H9 (cell line): Measurements from ENCODE around the gene RELB. TPM values are rescaled to one million over a fixed set of nuclear protein-coding genes. Genes with fewer than 3 reads are reported as not detected.

Experiments used
- DNase-seq: peaks from one replicate; pipeline ENCODE4 v3.0.0-alpha.2; 2017
- H2AFZ ChIP-seq: one replicate; pipeline ENCODE4 v1.6.1; 2013; ENCODE audit warnings: mild to moderate bottlenecking, low read length, control low read depth, moderate library complexity
- H2AK5ac ChIP-seq: 2 replicates; pipeline ENCODE4 v1.6.1; 2013; ENCODE audit warnings: low read length, control low read depth, mixed read lengths; ENCODE audit not compliant: insufficient read length
- H2BK120ac ChIP-seq: one replicate; pipeline ENCODE4 v1.6.1; 2013; ENCODE audit warnings: low read depth, mild to moderate bottlenecking, low read length, control low read depth, inconsistent platforms; ENCODE audit not compliant: poor library complexity, severe bottlenecking
- H2BK12ac ChIP-seq: 2 replicates; pipeline ENCODE4 v1.6.1; 2013; ENCODE audit warnings: low read length, control low read depth, mixed read lengths, low read depth; ENCODE audit not compliant: insufficient read length
- H2BK15ac ChIP-seq: 2 replicates; pipeline ENCODE4 v1.6.1; 2013; ENCODE audit warnings: low read depth, low read length, control low read depth
- H2BK20ac ChIP-seq: one replicate; pipeline ENCODE4 v1.6.1; 2013; ENCODE audit warnings: low read depth, mild to moderate bottlenecking, low read length, control low read depth, inconsistent platforms; ENCODE audit not compliant: poor library complexity, severe bottlenecking
- H2BK5ac ChIP-seq: 2 replicates; pipeline ENCODE4 v1.6.1; 2013; ENCODE audit warnings: low read length, control low read depth, mixed read lengths; ENCODE audit not compliant: insufficient read length
- H3K14ac ChIP-seq: 2 replicates; pipeline ENCODE4 v1.6.1; 2013; ENCODE audit warnings: low read length, control low read depth; ENCODE audit not compliant: insufficient read depth
- H3K18ac ChIP-seq: 2 replicates; pipeline ENCODE4 v1.6.1; 2013; ENCODE audit warnings: low read depth, mild to moderate bottlenecking, mixed read lengths, low read length, control low read depth; ENCODE audit not compliant: insufficient read length
- H3K23ac ChIP-seq: 2 replicates; pipeline ENCODE4 v1.6.1; 2013; ENCODE audit warnings: low read length, control low read depth, mixed read lengths, low read depth; ENCODE audit not compliant: insufficient read length
- H3K23me2 ChIP-seq: 2 replicates; pipeline ENCODE4 v1.6.1; 2013; ENCODE audit warnings: low read depth, mild to moderate bottlenecking, mixed read lengths, low read length, control low read depth; ENCODE audit not compliant: insufficient read length, poor library complexity, severe bottlenecking
- H3K27ac ChIP-seq: 2 replicates; pipeline ENCODE4 v1.5.1; 2013; ENCODE audit warnings: low read length, control low read depth, mixed read lengths, low read depth; ENCODE audit not compliant: insufficient read length
- H3K27me3 ChIP-seq: 2 replicates; pipeline ENCODE4 v1.6.1; 2013; ENCODE audit warnings: low read length, control low read depth, inconsistent platforms; ENCODE audit not compliant: insufficient read depth
- H3K4ac ChIP-seq: 2 replicates; pipeline ENCODE4 v1.6.1; 2013; ENCODE audit warnings: low read depth, mild to moderate bottlenecking, control low read depth, inconsistent platforms, low read length, moderate library complexity
- H3K4me1 ChIP-seq: 2 replicates; pipeline ENCODE4 v1.6.1; 2013; ENCODE audit warnings: low read length, control low read depth, inconsistent platforms; ENCODE audit not compliant: insufficient read depth
- H3K4me2 ChIP-seq: 2 replicates; pipeline ENCODE4 v1.6.1; 2013; ENCODE audit warnings: low read length, control low read depth, mixed read lengths; ENCODE audit not compliant: insufficient read length, insufficient read depth
- H3K56ac ChIP-seq: 2 replicates; pipeline ENCODE4 v1.6.1; 2013; ENCODE audit warnings: low read depth, mild to moderate bottlenecking, mixed read lengths, low read length, control low read depth; ENCODE audit not compliant: insufficient read length
- H3K79me1 ChIP-seq: 2 replicates; pipeline ENCODE4 v1.6.1; 2013; ENCODE audit warnings: low read depth, mild to moderate bottlenecking, moderate library complexity, low read length, control low read depth, inconsistent platforms; ENCODE audit not compliant: insufficient read depth, poor library complexity, severe bottlenecking
- H3K79me2 ChIP-seq: 2 replicates; pipeline ENCODE4 v1.6.1; 2013; ENCODE audit warnings: low read length, control low read depth, inconsistent platforms; ENCODE audit not compliant: insufficient read depth
- H3K9ac ChIP-seq: 2 replicates; pipeline ENCODE4 v1.6.1; 2013; ENCODE audit warnings: low read length, control low read depth, mixed read lengths; ENCODE audit not compliant: insufficient read length; ENCODE audit errors: extremely low read depth
- H3K9me3 ChIP-seq: one replicate; pipeline ENCODE4 v1.6.1; 2013; ENCODE audit warnings: low read depth, low read length, inconsistent platforms; ENCODE audit not compliant: control insufficient read depth
- H3T11ph ChIP-seq: one replicate; pipeline ENCODE4 v1.6.1; 2013; ENCODE audit warnings: mild to moderate bottlenecking, low read length, control low read depth, inconsistent platforms
- H4K20me1 ChIP-seq: one replicate; pipeline ENCODE4 v1.6.1; 2013; ENCODE audit not compliant: control insufficient read depth, insufficient read length, insufficient read depth
- H4K5ac ChIP-seq: 2 replicates; pipeline ENCODE4 v1.6.1; 2013; ENCODE audit warnings: low read depth, mild to moderate bottlenecking, mixed read lengths, low read length, control low read depth; ENCODE audit not compliant: insufficient read length
- H4K8ac ChIP-seq: replicated peaks from 2 replicates; pipeline ENCODE4 v1.6.1; 2013; ENCODE audit warnings: low read length, control low read depth, mixed read lengths, low read depth; ENCODE audit not compliant: insufficient read length
- H4K91ac ChIP-seq: 2 replicates; pipeline ENCODE4 v1.6.1; 2013; ENCODE audit warnings: low read depth, mild to moderate bottlenecking, moderate library complexity, mixed read lengths, low read length, control low read depth; ENCODE audit not compliant: insufficient read length
- H3K27ac Mint-ChIP-seq, 3 experiments: 2 replicates in 2 of 3; 3 replicates in 1 of 3; pipeline ENCODE4 v1.8.0; 2020 to 2021; ENCODE audit warnings: mixed read lengths in 3 of 3, mild to moderate bottlenecking in 1 of 3, moderate library complexity in 1 of 3
- H3K27me3 Mint-ChIP-seq: 2 replicates; pipeline ENCODE4 v1.8.0; 2021; ENCODE audit warnings: low read depth, mild to moderate bottlenecking, moderate library complexity, mixed read lengths
- H3K36me3 Mint-ChIP-seq, 3 experiments: 2 replicates in 2 of 3; 3 replicates in 1 of 3; pipeline ENCODE4 v1.8.0; 2020 to 2021; ENCODE audit warnings: low read depth in 3 of 3, mixed read lengths in 3 of 3; ENCODE audit not compliant: insufficient read depth in 1 of 3
- H3K4me1 Mint-ChIP-seq, 2 experiments: 2 replicates each; pipeline ENCODE4 v1.8.0; 2020; ENCODE audit warnings: mixed read lengths in 2 of 2
- H3K4me3 Mint-ChIP-seq, 2 experiments: 2 replicates in 1 of 2; 3 replicates in 1 of 2; pipeline ENCODE4 v1.8.0; 2020 to 2021; ENCODE audit warnings: mild to moderate bottlenecking in 2 of 2, mixed read lengths in 2 of 2, moderate library complexity in 1 of 2
- H3K9me3 Mint-ChIP-seq, 2 experiments: 2 replicates in 1 of 2; 3 replicates in 1 of 2; pipeline ENCODE4 v1.8.0; 2020; ENCODE audit warnings: mild to moderate bottlenecking in 2 of 2, mixed read lengths in 2 of 2, moderate library complexity in 1 of 2
- CTCF ChIP-seq: fragments of 200-600 bp; sonication (generic); conservative IDR thresholded peaks from 3 replicates; pipeline ENCODE4 v1.8.0; 2021; ENCODE audit warnings: antibody characterized with exemption, mild to moderate bottlenecking
- WGBS: extraction: QIAGEN DNeasy Blood & Tissue Kit; methylation state at CpG from one replicate; pipeline ENCODE4 v1.1.7; 2013; ENCODE audit warnings: missing lambda C conversion rate, low lambda C conversion rate, mixed read lengths; ENCODE audit not compliant: insufficient read length; ENCODE audit errors: extremely low coverage; 5-methylcytosine and 5-hydroxymethylcytosine counted together
- total RNA-seq: library from RNA; stranded (reverse); gene quantifications from 2 replicates; pipeline ENCODE4 v1.2.1, GENCODE V29; 2021

The RELB gene
- total RNA-seq, 1 experiment from 2014 or later = 13.7 TPM

- Histone ChIP-seq H3K79me1 (no peaks in the 10 kb centered on the region), H3T11ph (no peak overlapping the region), H2AK5ac (no peak overlapping the region), H3K23ac (no peak overlapping the region), H4K8ac (no peak overlapping the region), H2BK120ac (no peak overlapping the region), H2AFZ (no peak overlapping the region), H2BK12ac (no peak overlapping the region), H3K4me1 (no peaks in the 10 kb centered on the region), H4K20me1 (no peaks in the 10 kb centered on the region), H2BK5ac (no peak overlapping the region), H3K23me2 (no peaks in the 10 kb centered on the region), H2BK15ac (no peak overlapping the region), H3K27me3 (no peaks in the 10 kb centered on the region), H4K91ac (no peak overlapping the region), H3K4me2 (no peak overlapping the region), H3K79me2 (peaks cover 5% of the 10 kb centered on the region; the same call in 1 of the 2 replicates), H3K27ac (no peak overlapping the region), H3K18ac (no peak overlapping the region), H2BK20ac (no peak overlapping the region), H3K56ac (no peak overlapping the region), H3K14ac (no peak overlapping the region; the same call in 1 of the 2 replicates), H4K5ac (no peak overlapping the region), H3K4ac (no peak overlapping the region), H3K9ac (no peak overlapping the region), H3K9me3 (no peaks in the 10 kb centered on the region)
- no peaks in the 10 kb centered on the region; a peak in 1 of 5 replicates for H3K9me3 Mint-ChIP-seq
- peaks cover 21 to 55% (median 53%) of the 10 kb centered on the region in 3 experiments; a peak in 6 of 7 replicates for H3K36me3 Mint-ChIP-seq
- DNase-seq = no peak
- no peak overlapping the region for H3K4me3 Mint-ChIP-seq
- no peak for TF ChIP-seq CTCF
- peak overlapping the region; percentile 16 to 94 (median 52); a peak in 4 of 7 replicates for H3K27ac Mint-ChIP-seq
- no CpG with 5 or more reads among the region's 6 CpGs for WGBS
- H3K27me3 Mint-ChIP-seq = no peaks in the 10 kb centered on the region
- H3K4me1 Mint-ChIP-seq = no peaks in the 10 kb centered on the region; a peak in 2 of 4 replicates
Observed at GRCh38 chr19:45050036-45050435, 48.8 kb downstream of the RELB start.
